Measurements from ENCODE around the gene COQ10B.
"Not testable (repeated sequence)": the region's sequence is repeated elsewhere in the genome, so short reads cannot be mapped to it uniquely, and the experiment has no call there.

The COQ10B gene

GRCh38 chr2:197435598-197436420 is 17.5 kb upstream of the COQ10B start:
- H3K36me3 Mint-ChIP-seq, result peaks cover 16% of the 10 kb centered on the region
- peak overlapping the region; percentile 90 for H3K4me3 Mint-ChIP-seq
- H3K27me3 Mint-ChIP-seq, result no peaks in the 10 kb centered on the region
- H3K9me3 Mint-ChIP-seq, result no peaks in the 10 kb centered on the region
- H3K4me1 Mint-ChIP-seq, result peaks cover 48% of the 10 kb centered on the region
- no peak for ATAC-seq
- peak overlapping the region; percentile 99 for H3K27ac Mint-ChIP-seq

GRCh38 chr2:197437380-197437779 is 16.0 kb upstream of the COQ10B start:
- no peaks in the 10 kb centered on the region for H3K9me3 Mint-ChIP-seq
- H3K4me3 Mint-ChIP-seq, result no peak overlapping the region
- peaks cover 10% of the 10 kb centered on the region for H3K36me3 Mint-ChIP-seq
- no peaks in the 10 kb centered on the region for H3K27me3 Mint-ChIP-seq
- peaks cover 32% of the 10 kb centered on the region for H3K4me1 Mint-ChIP-seq
- no peak overlapping the region for H3K27ac Mint-ChIP-seq
- ATAC-seq, result no peak

- H3K36me3 Mint-ChIP-seq, result no peaks in the 10 kb centered on the region
- ATAC-seq, result no peak
- H3K4me3 Mint-ChIP-seq, result no peak overlapping the region
- H3K9me3 Mint-ChIP-seq, result no peaks in the 10 kb centered on the region
- H3K27me3 Mint-ChIP-seq, result no peaks in the 10 kb centered on the region
- H3K27ac Mint-ChIP-seq, result no peak overlapping the region
- no peaks in the 10 kb centered on the region for H3K4me1 Mint-ChIP-seq
These were observed 10.5 kb upstream of the COQ10B start for GRCh38 chr2:197442857-197443256.

GRCh38 chr2:197445746-197446145 is 7.6 kb upstream of the COQ10B start:
- H3K4me3 Mint-ChIP-seq, result no peak overlapping the region
- H3K36me3 Mint-ChIP-seq, result no peaks in the 10 kb centered on the region
- no peak for ATAC-seq
- H3K27me3 Mint-ChIP-seq, result no peaks in the 10 kb centered on the region
- H3K27ac Mint-ChIP-seq, result no peak overlapping the region
- H3K9me3 Mint-ChIP-seq, result no peaks in the 10 kb centered on the region
- no peaks in the 10 kb centered on the region for H3K4me1 Mint-ChIP-seq

GRCh38 chr2:197446844-197447243 is 6.5 kb upstream of the COQ10B start:
- no peak for ATAC-seq
- Mint-ChIP-seq H3K27me3 (no peaks in the 10 kb centered on the region), H3K4me1 (no peaks in the 10 kb centered on the region), H3K36me3 (no peaks in the 10 kb centered on the region), H3K9me3 (no peaks in the 10 kb centered on the region), H3K4me3 (no peak overlapping the region), H3K27ac (no peak overlapping the region)

- no peak overlapping the region for H3K4me3 Mint-ChIP-seq
- H3K27me3 Mint-ChIP-seq, result no peaks in the 10 kb centered on the region
- H3K27ac Mint-ChIP-seq, result no peak overlapping the region
- ATAC-seq, result no peak
- H3K9me3 Mint-ChIP-seq, result no peaks in the 10 kb centered on the region
- peaks cover 24% of the 10 kb centered on the region for H3K4me1 Mint-ChIP-seq
- H3K36me3 Mint-ChIP-seq, result peaks cover under 1% of the 10 kb centered on the region
These were observed 2.9 kb upstream of the COQ10B start for GRCh38 chr2:197450465-197450864.

- not testable (repeated sequence) for H3K36me3 Mint-ChIP-seq, H3K27me3 Mint-ChIP-seq, ATAC-seq, H3K27ac Mint-ChIP-seq, H3K4me3 Mint-ChIP-seq, H3K9me3 Mint-ChIP-seq
- H3K4me1 Mint-ChIP-seq, result peaks cover 29% of the 10 kb centered on the region
These were observed 2.4 kb upstream of the COQ10B start for GRCh38 chr2:197450935-197451358.

- H3K9me3 Mint-ChIP-seq, result no peaks in the 10 kb centered on the region
- peak overlapping the region; percentile 98 for H3K27ac Mint-ChIP-seq
- no peaks in the 10 kb centered on the region for H3K27me3 Mint-ChIP-seq
- no peak for ATAC-seq
- H3K36me3 Mint-ChIP-seq, result peaks cover 5% of the 10 kb centered on the region
- peaks cover 35% of the 10 kb centered on the region for H3K4me1 Mint-ChIP-seq
- H3K4me3 Mint-ChIP-seq, result peak overlapping the region; percentile 99
These were observed 614 bp upstream of the COQ10B start for GRCh38 chr2:197452754-197453122.

- peak; percentile 56 for ATAC-seq
- H3K4me3 Mint-ChIP-seq, result peak overlapping the region; percentile 99
- H3K27ac Mint-ChIP-seq, result peak overlapping the region; percentile 98
- H3K36me3 Mint-ChIP-seq, result peaks cover 5% of the 10 kb centered on the region
- H3K27me3 Mint-ChIP-seq, result no peaks in the 10 kb centered on the region
- no peaks in the 10 kb centered on the region for H3K9me3 Mint-ChIP-seq
- peaks cover 47% of the 10 kb centered on the region for H3K4me1 Mint-ChIP-seq
These were observed 604 bp downstream of the COQ10B start for GRCh38 chr2:197453914-197454398.

GRCh38 chr2:197454923-197455322 is 1.6 kb downstream of the COQ10B start:
- no peaks in the 10 kb centered on the region for H3K27me3 Mint-ChIP-seq
- peak overlapping the region; percentile 41 for H3K4me3 Mint-ChIP-seq
- no peak for ATAC-seq
- H3K9me3 Mint-ChIP-seq, result no peaks in the 10 kb centered on the region
- peaks cover 50% of the 10 kb centered on the region for H3K4me1 Mint-ChIP-seq
- peaks cover 9% of the 10 kb centered on the region for H3K36me3 Mint-ChIP-seq
- H3K27ac Mint-ChIP-seq, result no peak overlapping the region

GRCh38 chr2:197455428-197455827 is 2.1 kb downstream of the COQ10B start:
- Mint-ChIP-seq H3K4me3 (no peak overlapping the region), H3K9me3 (no peaks in the 10 kb centered on the region), H3K27me3 (no peaks in the 10 kb centered on the region), H3K27ac (no peak overlapping the region), H3K4me1 (peaks cover 52% of the 10 kb centered on the region), H3K36me3 (peaks cover 11% of the 10 kb centered on the region)
- ATAC-seq, result no peak

GRCh38 chr2:197460649-197461048 is 7.3 kb downstream of the COQ10B start:
- Mint-ChIP-seq H3K4me1 (peaks cover 26% of the 10 kb centered on the region), H3K36me3 (peaks cover 25% of the 10 kb centered on the region), H3K27me3 (no peaks in the 10 kb centered on the region), H3K9me3 (no peaks in the 10 kb centered on the region), H3K27ac (no peak overlapping the region), H3K4me3 (no peak overlapping the region)
- ATAC-seq, result no peak

- Mint-ChIP-seq H3K9me3 (no peaks in the 10 kb centered on the region), H3K4me1 (peaks cover 22% of the 10 kb centered on the region), H3K4me3 (no peak overlapping the region), H3K27ac (no peak overlapping the region), H3K27me3 (no peaks in the 10 kb centered on the region), H3K36me3 (peaks cover 26% of the 10 kb centered on the region)
- no peak for ATAC-seq
These were observed 7.7 kb downstream of the COQ10B start for GRCh38 chr2:197461057-197461456.

- Mint-ChIP-seq H3K4me3 (no peak overlapping the region), H3K36me3 (peaks cover 42% of the 10 kb centered on the region), H3K27me3 (no peaks in the 10 kb centered on the region), H3K9me3 (no peaks in the 10 kb centered on the region), H3K4me1 (peaks cover 5% of the 10 kb centered on the region), H3K27ac (no peak overlapping the region)
- no peak for ATAC-seq
These were observed 10.8 kb downstream of the COQ10B start for GRCh38 chr2:197464175-197464574.

GRCh38 chr2:197472166-197472565 is 18.8 kb downstream of the COQ10B start:
- Mint-ChIP-seq H3K4me3 (no peak overlapping the region), H3K9me3 (no peaks in the 10 kb centered on the region), H3K4me1 (no peaks in the 10 kb centered on the region), H3K27ac (no peak overlapping the region), H3K36me3 (peaks cover 27% of the 10 kb centered on the region), H3K27me3 (no peaks in the 10 kb centered on the region)
- ATAC-seq, result no peak

- no peaks in the 10 kb centered on the region for H3K9me3 Mint-ChIP-seq
- H3K36me3 Mint-ChIP-seq, result peaks cover 42% of the 10 kb centered on the region
- no peak overlapping the region for H3K27ac Mint-ChIP-seq
- no peaks in the 10 kb centered on the region for H3K27me3 Mint-ChIP-seq
- no peak overlapping the region for H3K4me3 Mint-ChIP-seq
- H3K4me1 Mint-ChIP-seq, result no peaks in the 10 kb centered on the region
- ATAC-seq, result no peak
These were observed 24.4 kb downstream of the COQ10B start for GRCh38 chr2:197477797-197478196.
